ENCODE results near the gene GPS1.

DNA sequence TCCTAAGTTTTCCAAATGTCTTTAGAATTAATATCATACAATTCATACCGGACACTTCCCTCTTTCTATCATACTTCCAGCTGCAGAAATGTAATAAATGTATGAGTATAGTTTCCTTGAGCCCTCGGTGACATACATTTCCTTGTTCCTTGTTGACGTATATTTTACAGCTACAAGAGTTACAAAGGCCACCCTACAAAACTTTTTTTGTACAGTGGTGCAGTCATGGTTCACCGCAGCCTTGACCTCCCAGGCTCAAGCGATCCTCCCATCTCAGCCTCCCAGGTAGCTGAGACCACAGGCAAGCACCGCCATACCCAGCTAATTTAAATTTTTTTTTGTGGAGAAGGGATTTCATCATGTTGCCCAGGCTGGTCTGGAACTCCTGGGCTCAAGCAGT, 21.1 kb downstream of the GPS1 start:
- TF ChIP-seq, protein P1, sequence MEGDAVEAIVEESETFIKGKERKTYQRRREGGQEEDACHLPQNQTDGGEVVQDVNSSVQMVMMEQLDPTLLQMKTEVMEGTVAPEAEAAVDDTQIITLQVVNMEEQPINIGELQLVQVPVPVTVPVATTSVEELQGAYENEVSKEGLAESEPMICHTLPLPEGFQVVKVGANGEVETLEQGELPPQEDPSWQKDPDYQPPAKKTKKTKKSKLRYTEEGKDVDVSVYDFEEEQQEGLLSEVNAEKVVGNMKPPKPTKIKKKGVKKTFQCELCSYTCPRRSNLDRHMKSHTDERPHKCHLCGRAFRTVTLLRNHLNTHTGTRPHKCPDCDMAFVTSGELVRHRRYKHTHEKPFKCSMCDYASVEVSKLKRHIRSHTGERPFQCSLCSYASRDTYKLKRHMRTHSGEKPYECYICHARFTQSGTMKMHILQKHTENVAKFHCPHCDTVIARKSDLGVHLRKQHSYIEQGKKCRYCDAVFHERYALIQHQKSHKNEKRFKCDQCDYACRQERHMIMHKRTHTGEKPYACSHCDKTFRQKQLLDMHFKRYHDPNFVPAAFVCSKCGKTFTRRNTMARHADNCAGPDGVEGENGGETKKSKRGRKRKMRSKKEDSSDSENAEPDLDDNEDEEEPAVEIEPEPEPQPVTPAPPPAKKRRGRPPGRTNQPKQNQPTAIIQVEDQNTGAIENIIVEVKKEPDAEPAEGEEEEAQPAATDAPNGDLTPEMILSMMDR (IDR thresholded peaks at IDR 0.05; ENCODE audit: insufficient read depth, low read length, poor library complexity, severe bottlenecking) = no peak
- no peak for TF ChIP-seq EZH2phosphoT487 (conservative IDR thresholded peaks at IDR 0.05; ENCODE audit: low read length)
